Measurements from ENCODE around the gene FCER2. TPM values are rescaled to one million over a fixed set of nuclear protein-coding genes. Genes with fewer than 3 reads are reported as not detected.
A peak's percentile ranks its signal among the peaks of the same experiment; 100 is the strongest.

FCER2 gene
- total RNA-seq, 2 donors from 2014 or later, result 0.78 TPM; not detected in 1

- no peak for DNase-seq (ENCODE audit: low spot score)
- no peaks in the 10 kb centered on the region for H3K36me3 Mint-ChIP-seq
- no peak overlapping the region for H3K27ac Mint-ChIP-seq
- no peak for ATAC-seq
- peaks cover 25 to 37% of the 10 kb centered on the region in 2 donors for H3K27me3 Mint-ChIP-seq
- H3K4me1 Mint-ChIP-seq (ENCODE audit: low read depth in 2 of 2), result peaks cover 10 to 12% of the 10 kb centered on the region in 2 donors
- H3K9me3 Mint-ChIP-seq, result no peaks in the 10 kb centered on the region
- H3K4me3 Mint-ChIP-seq, result no peak overlapping the region
Measured at GRCh38 chr19:7672522-7672921, 29.4 kb downstream of the FCER2 start.

- Mint-ChIP-seq H3K9me3 (no peaks in the 10 kb centered on the region), H3K36me3 (no peaks in the 10 kb centered on the region), H3K27ac (no peak overlapping the region), H3K27me3 (peaks cover 17 to 27% of the 10 kb centered on the region in 2 donors), H3K4me1 (ENCODE audit: low read depth in 2 of 2) (peaks cover 6 to 10% of the 10 kb centered on the region in 2 donors), H3K4me3 (no peak overlapping the region)
- ATAC-seq (no peak), DNase-seq (ENCODE audit: low spot score) (no peak)
Measured at GRCh38 chr19:7670790-7671189, 31.1 kb downstream of the FCER2 start.

- DNase-seq (ENCODE audit: low spot score) (no peak), ATAC-seq (no peak)
- no peaks in the 10 kb centered on the region for H3K36me3 Mint-ChIP-seq
- no peaks in the 10 kb centered on the region for H3K9me3 Mint-ChIP-seq
- peaks cover 14 to 26% of the 10 kb centered on the region in 2 donors for H3K27me3 Mint-ChIP-seq
- no peak overlapping the region for H3K4me3 Mint-ChIP-seq
- peaks cover 4 to 10% of the 10 kb centered on the region in 2 donors for H3K4me1 Mint-ChIP-seq (ENCODE audit: low read depth in 2 of 2)
- H3K27ac Mint-ChIP-seq, result no peak overlapping the region
Measured at GRCh38 chr19:7670150-7670783, 31.7 kb downstream of the FCER2 start.

- H3K4me3 Mint-ChIP-seq, result no peak overlapping the region
- peaks cover 3 to 10% of the 10 kb centered on the region in 2 donors for H3K4me1 Mint-ChIP-seq (ENCODE audit: low read depth in 2 of 2)
- H3K27me3 Mint-ChIP-seq, result peaks cover 14 to 26% of the 10 kb centered on the region in 2 donors
- no peaks in the 10 kb centered on the region for H3K36me3 Mint-ChIP-seq
- H3K27ac Mint-ChIP-seq, result no peak overlapping the region
- ATAC-seq (no peak), DNase-seq (ENCODE audit: low spot score) (no peak)
- H3K9me3 Mint-ChIP-seq, result no peaks in the 10 kb centered on the region
Measured at GRCh38 chr19:7669641-7670040, 32.3 kb downstream of the FCER2 start.

GRCh38 chr19:7668842-7669241, 33.1 kb downstream of the FCER2 start, which contains the start of gene RETN:
Gene RETN (plus strand): TSS chr19:7669049. CDS start chr19:7669327, 278 bp downstream.
- DNase-seq (ENCODE audit: low spot score) (no peak), ATAC-seq (peak in 1 of 2 donors; percentile 7)
- H3K36me3 Mint-ChIP-seq, result no peaks in the 10 kb centered on the region
- H3K27ac Mint-ChIP-seq, result no peak within 1 kb of the TSS
- H3K4me1 Mint-ChIP-seq (ENCODE audit: low read depth in 2 of 2), result peaks cover 0 to 4% of the 10 kb centered on the region in 2 donors
- H3K27me3 Mint-ChIP-seq, result peaks cover 14 to 22% of the 10 kb centered on the region in 2 donors
- H3K4me3 Mint-ChIP-seq, result no peak within 1 kb of the TSS
- H3K9me3 Mint-ChIP-seq, result no peaks in the 10 kb centered on the region

GRCh38 chr19:7665076-7665475, 36.9 kb downstream of the FCER2 start:
- H3K4me1 Mint-ChIP-seq (ENCODE audit: low read depth in 2 of 2), result peaks cover 0 to 4% of the 10 kb centered on the region in 2 donors
- no peaks in the 10 kb centered on the region for H3K9me3 Mint-ChIP-seq
- H3K4me3 Mint-ChIP-seq, result no peak overlapping the region
- no peak overlapping the region for H3K27ac Mint-ChIP-seq
- H3K27me3 Mint-ChIP-seq, result peaks cover 9 to 14% of the 10 kb centered on the region in 2 donors
- no peaks in the 10 kb centered on the region for H3K36me3 Mint-ChIP-seq
- DNase-seq (ENCODE audit: low spot score) (no peak), ATAC-seq (no peak)

- DNase-seq (ENCODE audit: low spot score), result no peak
- Mint-ChIP-seq H3K4me1 (ENCODE audit: low read depth in 2 of 2) (no peaks in the 10 kb centered on the region), H3K9me3 (no peaks in the 10 kb centered on the region), H3K27me3 (peaks cover 3 to 6% of the 10 kb centered on the region in 2 donors), H3K4me3 (no peak overlapping the region), H3K36me3 (no peaks in the 10 kb centered on the region), H3K27ac (no peak overlapping the region)
- ATAC-seq, result no peak
Measured at GRCh38 chr19:7663706-7664105, 38.2 kb downstream of the FCER2 start.

- Mint-ChIP-seq H3K4me1 (ENCODE audit: low read depth in 2 of 2) (peaks cover 0 to 4% of the 10 kb centered on the region in 2 donors), H3K36me3 (no peaks in the 10 kb centered on the region), H3K27me3 (peaks cover 3 to 6% of the 10 kb centered on the region in 2 donors), H3K4me3 (no peak overlapping the region), H3K27ac (no peak overlapping the region), H3K9me3 (no peaks in the 10 kb centered on the region)
- no peak for DNase-seq (ENCODE audit: low spot score)
- ATAC-seq, result no peak
Measured at GRCh38 chr19:7662657-7663056, 39.3 kb downstream of the FCER2 start.

GRCh38 chr19:7661744-7662538, 40.0 kb downstream of the FCER2 start:
- H3K27ac Mint-ChIP-seq, result no peak overlapping the region
- ATAC-seq (no peak), DNase-seq (ENCODE audit: low spot score) (no peak)
- peaks cover 0 to 8% of the 10 kb centered on the region in 2 donors for H3K4me1 Mint-ChIP-seq (ENCODE audit: low read depth in 2 of 2)
- H3K9me3 Mint-ChIP-seq, result no peaks in the 10 kb centered on the region
- no peak overlapping the region for H3K4me3 Mint-ChIP-seq
- H3K27me3 Mint-ChIP-seq, result peaks cover 2 to 4% of the 10 kb centered on the region in 2 donors
- no peaks in the 10 kb centered on the region for H3K36me3 Mint-ChIP-seq

GRCh38 chr19:7658219-7658686, 43.7 kb downstream of the FCER2 start:
- H3K27ac Mint-ChIP-seq, result no peak overlapping the region
- H3K4me1 Mint-ChIP-seq (ENCODE audit: low read depth in 2 of 2), result peaks cover 0 to 15% of the 10 kb centered on the region in 2 donors
- H3K36me3 Mint-ChIP-seq, result no peaks in the 10 kb centered on the region
- no peaks in the 10 kb centered on the region for H3K9me3 Mint-ChIP-seq
- ATAC-seq (peak; percentile 76 to 80), DNase-seq (ENCODE audit: low spot score) (no peak)
- peak overlapping the region; percentile 41 for H3K4me3 Mint-ChIP-seq
- H3K27me3 Mint-ChIP-seq, result no peaks in the 10 kb centered on the region

- H3K9me3 Mint-ChIP-seq, result no peaks in the 10 kb centered on the region
- H3K4me3 Mint-ChIP-seq, result peak overlapping the region; percentile 34
- peaks cover 9 to 22% of the 10 kb centered on the region in 2 donors for H3K4me1 Mint-ChIP-seq (ENCODE audit: low read depth in 2 of 2)
- H3K27me3 Mint-ChIP-seq, result no peaks in the 10 kb centered on the region
- no peaks in the 10 kb centered on the region for H3K36me3 Mint-ChIP-seq
- DNase-seq (ENCODE audit: low spot score), result no peak
- peak overlapping the region in 1 of 2 donors; percentile 37 for H3K27ac Mint-ChIP-seq
- ATAC-seq, result peak; percentile 71 to 82
Measured at GRCh38 chr19:7657131-7657751, 44.7 kb downstream of the FCER2 start.

GRCh38 chr19:7655581-7655980, 46.4 kb downstream of the FCER2 start:
- Mint-ChIP-seq H3K4me3 (no peak overlapping the region), H3K4me1 (ENCODE audit: low read depth in 2 of 2) (peaks cover 11 to 24% of the 10 kb centered on the region in 2 donors), H3K27me3 (no peaks in the 10 kb centered on the region), H3K9me3 (no peaks in the 10 kb centered on the region), H3K36me3 (no peaks in the 10 kb centered on the region), H3K27ac (peak overlapping the region in 1 of 2 donors; percentile 37)
- no peak for ATAC-seq
- no peak for DNase-seq (ENCODE audit: low spot score)

GRCh38 chr19:7654401-7654800, 47.5 kb downstream of the FCER2 start:
- DNase-seq (ENCODE audit: low spot score) (no peak), ATAC-seq (no peak)
- H3K4me3 Mint-ChIP-seq, result no peak overlapping the region
- H3K27ac Mint-ChIP-seq, result no peak overlapping the region
- no peaks in the 10 kb centered on the region for H3K27me3 Mint-ChIP-seq
- H3K36me3 Mint-ChIP-seq, result no peaks in the 10 kb centered on the region
- H3K4me1 Mint-ChIP-seq (ENCODE audit: low read depth in 2 of 2), result peaks cover 11 to 24% of the 10 kb centered on the region in 2 donors
- no peaks in the 10 kb centered on the region for H3K9me3 Mint-ChIP-seq
